GM10248 (cell line): Measurements from ENCODE around the gene CDH3.

Source experiments
- CTCF ChIA-PET: fragments of 300-600 bp; sonication (Branson Sonifier 250); formaldehyde crosslinking; extraction: SDS; loops from one replicate; lab custom pipeline; 2021; ENCODE audit warnings: antibody characterized with exemption; lab: Yijun Ruan, JAX
- POLR2A ChIA-PET: fragments of 350-650 bp; sonication (Branson Sonifier 250); formaldehyde crosslinking; extraction: SDS; loops from one replicate; lab custom pipeline; 2020; ENCODE audit warnings: antibody characterized with exemption; lab: Yijun Ruan, JAX
- DNase-seq: peaks from one replicate; pipeline ENCODE4 v3.0.0; 2012; ENCODE audit errors: extremely low spot score
- TF ChIP-seq, protein P1 (sequence below): IDR thresholded peaks from 2 replicates; pipeline ENCODE4 v1.5.1; 2012; ENCODE audit warnings: mild to moderate bottlenecking, low read depth; ENCODE audit errors: extremely low read depth, missing control alignments, control extremely low read depth

CDH3 gene

DNA sequence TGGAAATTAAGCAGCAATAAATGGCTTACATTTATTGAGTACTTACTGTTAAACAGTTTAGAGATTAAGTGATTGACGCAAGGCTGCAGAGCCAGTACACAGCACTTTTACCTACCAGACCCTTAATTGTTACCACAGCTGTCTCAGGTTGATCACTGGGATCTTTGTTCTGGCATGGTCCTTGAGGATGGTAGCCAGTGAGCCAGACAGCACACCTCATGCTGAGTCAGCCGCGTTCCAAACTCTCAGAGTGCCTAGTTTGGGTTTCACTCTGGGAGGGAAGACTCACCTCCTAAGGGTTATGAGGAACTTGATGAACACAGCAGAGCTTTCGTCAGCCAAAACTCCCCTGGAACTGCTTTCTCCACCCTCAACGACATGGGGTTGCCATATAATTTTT, 20.4 kb downstream of the CDH3 start:
- POLR2A ChIA-PET: no interaction called here
- DNase-seq: no peak
- TF ChIP-seq, protein P1, sequence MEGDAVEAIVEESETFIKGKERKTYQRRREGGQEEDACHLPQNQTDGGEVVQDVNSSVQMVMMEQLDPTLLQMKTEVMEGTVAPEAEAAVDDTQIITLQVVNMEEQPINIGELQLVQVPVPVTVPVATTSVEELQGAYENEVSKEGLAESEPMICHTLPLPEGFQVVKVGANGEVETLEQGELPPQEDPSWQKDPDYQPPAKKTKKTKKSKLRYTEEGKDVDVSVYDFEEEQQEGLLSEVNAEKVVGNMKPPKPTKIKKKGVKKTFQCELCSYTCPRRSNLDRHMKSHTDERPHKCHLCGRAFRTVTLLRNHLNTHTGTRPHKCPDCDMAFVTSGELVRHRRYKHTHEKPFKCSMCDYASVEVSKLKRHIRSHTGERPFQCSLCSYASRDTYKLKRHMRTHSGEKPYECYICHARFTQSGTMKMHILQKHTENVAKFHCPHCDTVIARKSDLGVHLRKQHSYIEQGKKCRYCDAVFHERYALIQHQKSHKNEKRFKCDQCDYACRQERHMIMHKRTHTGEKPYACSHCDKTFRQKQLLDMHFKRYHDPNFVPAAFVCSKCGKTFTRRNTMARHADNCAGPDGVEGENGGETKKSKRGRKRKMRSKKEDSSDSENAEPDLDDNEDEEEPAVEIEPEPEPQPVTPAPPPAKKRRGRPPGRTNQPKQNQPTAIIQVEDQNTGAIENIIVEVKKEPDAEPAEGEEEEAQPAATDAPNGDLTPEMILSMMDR: no peak
- CTCF ChIA-PET: no interaction called here

DNA sequence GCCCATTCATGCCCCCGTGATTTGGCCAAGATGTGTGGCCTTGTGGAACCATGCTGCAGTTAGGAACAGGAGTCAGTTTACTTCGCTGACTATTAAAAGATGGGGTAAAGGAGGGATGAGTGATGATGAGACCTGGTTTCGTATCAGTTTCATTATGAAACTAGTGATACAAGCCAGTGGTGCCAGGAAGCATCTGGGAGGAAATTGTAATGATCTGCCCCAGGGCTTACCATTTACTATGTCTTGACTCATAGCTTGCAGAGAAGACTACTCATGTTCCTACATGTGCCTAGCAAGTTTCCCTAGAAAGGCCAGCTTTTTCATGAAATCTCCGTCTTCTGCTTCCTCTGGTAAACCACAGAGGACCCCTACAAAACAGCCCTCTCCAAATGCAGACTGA, 23.2 kb downstream of the CDH3 start:
- DNase-seq: no peak
- ChIA-PET POLR2A (no interaction called here), CTCF (interaction anchor here (1.0 to 1.7 kb wide), 4 partner anchors 8 to 147 kb away, joined by 3 to 8 read pairs (median 4); no protein-coding TSS in a partner anchor)
- TF ChIP-seq, protein P1: no peak

GRCh38 chr16:68676113-68676860, 31.2 kb downstream of the CDH3 start:
- CTCF ChIA-PET: interaction anchor here (1.0 to 1.9 kb wide), 6 partner anchors 8 to 171 kb away, joined by 3 to 8 read pairs (median 4); no protein-coding TSS in a partner anchor
- no peak for DNase-seq
- POLR2A ChIA-PET: interaction anchor here (0.6 kb wide), 1 partner anchor 911 kb away, joined by 7 read pairs; no protein-coding TSS in a partner anchor
- TF ChIP-seq, protein P1: no peak

DNA sequence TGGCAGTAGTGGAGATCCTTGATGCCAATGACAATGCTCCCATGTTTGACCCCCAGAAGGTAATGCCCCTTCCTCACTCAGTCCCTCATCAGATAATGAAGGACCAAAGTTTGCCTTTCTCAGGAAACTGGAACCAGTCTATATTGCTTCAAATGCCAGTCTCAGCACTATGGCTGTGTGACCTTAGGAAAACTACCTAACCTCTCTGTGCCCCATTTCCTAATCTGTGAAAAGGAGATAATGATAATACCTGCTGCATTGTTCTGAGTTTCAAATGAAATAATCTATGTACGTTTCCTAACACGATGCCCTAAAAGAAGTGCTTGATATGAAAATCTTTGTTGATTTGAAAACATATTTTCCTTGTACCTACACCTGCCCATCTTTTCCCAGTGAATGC, 35.9 kb downstream of the CDH3 start:
- DNase-seq: no peak
- ChIA-PET POLR2A (no interaction called here), CTCF (no interaction called here)
- TF ChIP-seq, protein P1: no peak

GRCh38 chr16:68685685-68686478, 40.8 kb downstream of the CDH3 start:
- ChIA-PET POLR2A (no interaction called here), CTCF (no interaction called here)
- TF ChIP-seq, protein P1: no peak
- no peak for DNase-seq

- TF ChIP-seq, protein P1: no peak
- ChIA-PET CTCF (interaction anchor here (1.1 kb wide), 1 partner anchor 158 kb away, joined by 3 read pairs; no protein-coding TSS in a partner anchor), POLR2A (no interaction called here)
- DNase-seq: no peak
Measured at GRCh38 chr16:68686905-68687304, 41.8 kb downstream of the CDH3 start.
